HG03095 (cell line): ENCODE data around the gene HECW1.
"Not testable (repeated sequence)": the region's sequence is repeated elsewhere in the genome, so short reads cannot be mapped to it uniquely, and the experiment has no call there.

Source experiments
- ATAC-seq: cut with Tn5 transposase; IDR thresholded peaks from one replicate; pipeline ENCODE4 v1.9.1; 2021; ENCODE audit warnings: moderate library complexity; ENCODE audit not compliant: unreplicated experiment

The HECW1 gene

DNA sequence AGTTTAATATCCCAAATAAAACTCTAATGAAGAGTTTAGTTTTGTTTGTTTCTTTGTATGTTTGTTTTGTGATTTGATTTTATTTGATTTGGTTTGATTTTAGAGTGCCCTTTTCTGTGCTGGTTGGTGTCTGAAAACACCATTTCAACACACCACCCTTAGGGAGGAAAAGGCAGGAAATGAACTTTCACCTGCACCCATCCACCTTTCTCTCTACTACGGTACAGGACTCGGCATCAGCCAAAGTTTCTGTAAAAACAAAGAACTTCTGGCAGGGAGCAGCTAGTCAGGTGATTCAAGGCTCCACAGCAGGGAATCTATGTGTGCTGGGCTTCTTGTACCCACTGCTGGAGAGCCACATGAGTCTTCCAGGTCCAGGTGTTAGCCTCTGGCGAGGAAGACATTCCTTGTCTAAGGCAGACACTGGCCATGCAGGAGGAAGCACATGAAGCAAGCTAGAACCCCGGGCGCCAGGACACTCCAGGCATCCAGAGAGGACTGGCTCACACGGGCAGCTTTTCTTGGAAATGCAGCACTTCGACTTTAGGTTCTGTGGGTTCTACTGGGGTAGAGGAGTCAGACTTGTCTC lies 448.4 kb downstream of the HECW1 start:
- no peak for ATAC-seq

DNA sequence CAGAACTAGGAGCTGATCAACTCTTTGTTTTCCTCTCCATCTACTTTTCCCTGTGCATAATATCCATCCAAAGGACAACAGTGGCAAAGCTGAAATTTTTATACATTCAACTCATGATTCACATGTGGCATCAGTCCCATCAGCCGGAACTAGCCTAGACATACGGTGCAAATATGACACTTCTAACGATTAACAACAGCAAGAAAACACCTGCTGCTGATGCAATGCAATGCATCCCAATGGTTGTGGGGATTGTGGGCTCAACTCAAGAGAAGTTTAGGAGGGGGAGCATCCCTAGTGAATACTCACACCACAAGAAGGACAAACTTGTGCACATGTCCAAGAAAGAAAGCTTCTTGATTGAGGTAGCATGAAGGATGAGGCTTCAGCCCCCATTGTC lies 449.9 kb downstream of the HECW1 start:
- no peak for ATAC-seq

DNA sequence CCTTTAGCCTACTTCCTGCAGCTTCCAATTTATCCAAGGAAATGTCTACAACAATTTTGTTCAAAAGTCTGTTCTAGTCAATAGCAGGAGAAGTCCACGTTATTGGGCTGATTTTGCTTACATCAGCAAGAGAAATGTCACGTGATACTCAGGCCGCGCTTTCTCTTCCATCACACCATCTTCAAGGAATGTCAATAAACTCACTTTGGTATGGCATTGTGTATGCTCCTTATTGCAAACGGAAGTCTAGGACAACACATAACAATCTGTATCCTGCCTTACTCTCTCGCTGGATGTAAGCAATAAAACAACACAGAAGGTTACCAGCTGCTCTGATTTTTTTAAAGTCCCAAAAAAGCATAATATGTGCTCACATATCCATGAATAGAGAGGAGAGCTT lies 453.3 kb downstream of the HECW1 start:
- no peak for ATAC-seq

DNA sequence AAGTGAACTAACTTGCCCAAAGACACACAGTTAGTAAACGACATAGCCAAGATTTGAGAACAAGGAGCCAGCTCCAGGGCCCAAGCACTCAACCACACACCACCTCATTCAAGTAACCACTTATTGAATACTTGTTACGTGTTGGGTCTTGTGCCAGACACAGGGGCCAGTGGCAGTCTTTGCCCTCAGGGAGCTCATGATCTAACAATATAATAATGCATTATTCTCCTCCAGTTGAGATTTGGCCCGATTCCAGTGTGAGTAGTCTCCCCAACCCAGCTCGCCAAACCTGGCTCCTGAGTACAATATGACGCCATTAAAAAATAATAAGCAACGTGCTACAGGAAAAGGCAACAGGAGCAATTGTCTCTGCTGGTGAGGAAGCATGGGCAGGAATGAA lies 456.1 kb downstream of the HECW1 start:
- ATAC-seq, result no peak

DNA sequence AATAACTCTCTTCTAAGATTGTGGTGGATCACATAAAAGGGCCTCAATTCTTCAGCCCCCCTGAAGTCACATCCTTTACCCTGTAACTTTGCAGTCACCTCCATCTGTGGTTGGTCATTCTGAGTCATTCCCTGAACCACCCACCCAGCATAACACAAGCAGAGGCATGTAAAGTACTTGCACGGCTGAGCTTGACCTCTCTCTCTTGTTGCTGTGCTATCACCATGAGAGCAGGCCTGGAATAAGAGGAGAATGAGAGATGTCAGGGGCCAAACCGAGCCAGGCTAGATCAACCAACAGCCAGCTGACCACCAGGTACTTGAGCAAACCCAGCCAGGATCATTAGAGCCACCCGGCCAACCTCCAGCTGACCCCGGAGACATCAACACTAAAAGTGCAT lies 457.0 kb downstream of the HECW1 start:
- peak; percentile 60 for ATAC-seq

DNA sequence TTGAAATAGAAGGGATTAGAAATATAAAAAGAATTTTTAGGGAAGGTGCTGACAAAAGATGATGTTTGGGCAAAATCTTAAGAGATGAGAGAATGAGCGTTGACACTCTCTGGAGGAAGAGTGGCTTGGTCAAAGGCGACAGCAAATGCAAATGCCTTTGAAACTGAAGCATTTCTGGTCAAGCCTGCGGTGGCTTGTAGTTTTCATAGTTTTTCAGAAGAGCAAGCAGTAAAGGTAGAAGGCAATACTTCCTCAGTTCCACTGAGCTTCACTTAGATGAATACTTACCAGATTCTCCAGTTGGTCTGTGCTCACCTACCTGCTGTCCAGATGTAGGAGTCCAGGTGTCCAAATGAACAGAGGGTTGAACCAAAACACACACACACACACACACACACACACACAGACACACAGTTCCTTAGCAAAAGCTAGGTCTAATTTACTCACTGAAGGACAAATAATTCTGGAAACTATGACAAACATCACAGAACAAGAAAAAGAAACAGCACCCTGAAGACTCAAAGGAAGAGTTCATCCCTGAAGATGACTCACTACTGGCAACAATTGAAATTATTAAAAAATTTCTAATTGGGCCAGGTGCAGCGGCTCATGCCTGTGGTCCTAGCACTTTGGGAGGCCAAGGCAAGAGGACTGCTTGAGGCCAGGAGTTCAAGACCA lies 458.4 kb downstream of the HECW1 start:
- peak; percentile 70 for ATAC-seq

DNA sequence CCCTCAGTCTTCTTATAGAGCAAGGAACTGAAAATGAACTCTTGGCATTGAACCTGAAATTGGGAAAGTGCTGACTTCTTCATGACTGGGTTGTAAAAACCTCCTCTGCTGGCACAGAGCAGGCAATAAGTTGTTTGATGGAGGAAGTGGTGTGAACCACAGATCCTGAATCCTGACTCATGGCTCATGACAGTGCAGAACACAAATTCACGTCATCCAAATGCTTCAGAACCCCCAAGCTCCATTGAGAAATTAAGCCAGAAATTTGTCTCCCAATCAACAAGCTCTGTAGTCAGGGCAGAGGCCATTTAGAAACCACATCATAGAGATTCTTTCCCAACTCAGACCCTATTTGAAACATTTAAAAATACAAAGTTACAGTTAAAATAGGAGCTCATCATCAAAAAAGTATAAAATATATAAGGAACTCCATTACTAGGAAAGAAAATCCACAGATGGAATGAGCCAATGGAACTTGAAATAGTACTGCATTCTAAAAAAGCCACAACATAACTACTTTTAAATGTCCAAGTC lies 460.1 kb downstream of the HECW1 start:
- no peak for ATAC-seq

DNA sequence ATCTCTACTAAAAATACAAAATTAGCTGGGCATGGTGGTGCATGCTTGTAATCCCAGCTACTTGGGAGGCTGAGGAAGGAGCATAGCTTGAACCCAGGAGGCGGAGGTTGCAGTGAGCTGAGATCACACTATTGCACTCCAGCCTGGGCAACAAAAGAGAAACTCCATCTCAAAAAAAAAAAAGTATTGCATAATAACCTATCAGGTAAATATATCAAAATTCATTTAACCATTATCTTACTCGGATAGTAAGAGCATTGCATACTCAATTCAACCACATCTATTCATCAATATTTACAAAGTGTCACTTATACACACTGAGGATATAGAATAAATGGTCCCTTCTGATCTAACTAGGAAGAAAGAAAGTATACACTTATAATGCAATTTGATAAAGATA lies 461.4 kb downstream of the HECW1 start:
- not testable (repeated sequence) for ATAC-seq

DNA sequence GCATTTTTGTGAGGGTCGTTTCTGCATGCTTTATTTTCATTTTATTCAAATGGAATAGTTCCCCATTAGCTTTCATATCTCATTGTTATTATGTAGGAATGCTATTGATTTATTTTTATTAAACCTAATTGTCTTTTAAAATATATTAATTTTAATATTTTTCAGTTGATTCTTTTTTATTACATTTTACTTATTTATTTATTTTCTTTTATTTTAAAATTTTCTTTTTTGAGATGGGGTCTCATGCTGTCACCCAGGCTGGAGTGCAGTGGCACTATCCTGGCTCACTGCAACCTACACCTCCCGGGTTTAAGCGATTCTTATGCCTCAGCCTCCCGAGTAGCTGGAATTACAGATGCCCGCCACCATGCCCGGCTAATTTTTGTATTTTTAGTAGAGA lies 463.1 kb downstream of the HECW1 start:
- ATAC-seq, result no peak

DNA sequence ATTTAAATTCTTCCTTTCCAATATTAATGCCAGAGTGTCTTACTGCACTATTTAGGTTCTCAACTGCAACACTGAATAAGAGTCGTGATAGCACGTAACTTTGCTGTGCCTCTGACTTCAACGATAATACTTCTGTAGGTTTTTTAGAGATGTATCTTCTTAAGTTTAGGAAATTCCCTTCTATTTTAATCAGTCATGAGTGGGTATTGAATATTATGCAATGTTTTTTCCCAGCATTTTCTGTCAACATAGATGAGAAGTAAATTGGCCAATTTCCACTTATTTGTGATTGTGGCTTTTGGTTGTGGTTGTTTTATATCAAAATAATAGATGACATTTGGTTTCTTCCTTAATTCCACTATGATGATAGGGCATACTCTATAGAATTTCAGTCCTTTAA lies 463.8 kb downstream of the HECW1 start:
- no peak for ATAC-seq

DNA sequence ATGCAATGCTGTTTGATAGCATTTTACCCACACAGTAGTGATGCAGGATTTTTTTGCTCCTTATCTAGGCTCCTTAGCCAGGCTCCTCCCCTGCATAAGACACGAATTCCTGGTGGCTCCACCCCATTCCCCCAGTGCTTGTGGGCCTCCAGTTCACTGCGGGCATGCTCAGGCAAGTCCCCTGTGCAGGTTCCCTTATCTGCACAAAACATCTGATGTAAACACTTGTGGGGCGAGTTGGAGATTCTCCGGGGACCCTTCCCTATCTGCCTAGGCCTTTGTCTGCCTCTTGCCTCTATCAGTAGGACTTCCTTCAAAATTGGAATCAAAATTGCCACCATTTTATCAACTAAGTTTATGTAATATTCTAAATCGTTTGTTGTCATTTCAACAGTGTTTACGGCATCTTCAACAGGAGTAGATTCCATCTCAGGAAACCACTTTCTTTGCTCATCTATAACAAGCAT lies 465.1 kb downstream of the HECW1 start:
- no peak for ATAC-seq

DNA sequence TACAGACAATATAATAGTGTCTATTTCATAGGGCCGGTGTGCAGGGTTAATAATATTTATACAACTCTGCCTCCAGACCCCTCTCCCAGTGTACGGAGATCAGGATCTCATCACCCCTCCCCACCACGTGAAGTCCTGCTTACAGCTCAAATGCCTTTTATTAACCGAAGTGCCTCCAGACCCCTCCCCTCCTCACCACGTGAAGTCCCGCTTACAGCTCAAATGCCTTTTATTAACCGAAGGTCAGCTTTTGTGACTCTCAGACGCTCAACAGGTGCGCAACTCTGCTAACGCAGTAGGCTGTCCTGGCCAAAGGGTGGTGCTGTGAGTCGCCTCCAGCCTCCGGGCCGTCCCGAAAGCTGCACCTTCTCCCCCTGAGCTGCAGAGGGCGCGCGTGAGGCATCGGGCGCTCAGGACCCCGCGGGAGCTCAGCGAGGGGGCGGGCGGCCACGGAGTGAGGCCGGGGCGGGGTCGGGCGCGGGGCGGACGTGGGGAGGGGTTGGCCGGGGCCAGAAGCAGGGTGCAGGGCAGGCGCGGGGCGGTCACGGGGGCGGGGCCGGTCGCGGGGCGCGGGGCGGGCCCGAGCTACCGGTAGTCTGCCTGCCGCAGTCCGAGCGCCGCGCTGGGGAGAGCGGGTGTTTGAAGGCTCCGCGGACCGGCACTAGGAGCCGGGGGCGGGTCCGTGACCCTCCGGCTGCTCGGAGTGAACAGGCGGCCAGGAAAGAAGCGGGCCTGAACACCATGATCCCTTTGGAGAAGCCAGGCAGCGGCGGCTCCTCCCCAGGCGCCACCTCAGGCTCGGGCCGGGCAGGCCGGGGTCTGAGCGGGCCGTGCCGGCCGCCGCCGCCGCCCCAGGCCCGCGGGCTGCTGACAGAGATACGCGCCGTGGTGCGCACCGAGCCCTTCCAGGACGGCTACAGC lies 470.3 kb downstream of the HECW1 start, which contains the start of gene STK17A:
STK17A (plus strand) TSS at position 606 of the 921 bp plus-strand sequence; CDS start at position 742, 136 bp downstream.
- ATAC-seq, result peak; percentile 62

DNA sequence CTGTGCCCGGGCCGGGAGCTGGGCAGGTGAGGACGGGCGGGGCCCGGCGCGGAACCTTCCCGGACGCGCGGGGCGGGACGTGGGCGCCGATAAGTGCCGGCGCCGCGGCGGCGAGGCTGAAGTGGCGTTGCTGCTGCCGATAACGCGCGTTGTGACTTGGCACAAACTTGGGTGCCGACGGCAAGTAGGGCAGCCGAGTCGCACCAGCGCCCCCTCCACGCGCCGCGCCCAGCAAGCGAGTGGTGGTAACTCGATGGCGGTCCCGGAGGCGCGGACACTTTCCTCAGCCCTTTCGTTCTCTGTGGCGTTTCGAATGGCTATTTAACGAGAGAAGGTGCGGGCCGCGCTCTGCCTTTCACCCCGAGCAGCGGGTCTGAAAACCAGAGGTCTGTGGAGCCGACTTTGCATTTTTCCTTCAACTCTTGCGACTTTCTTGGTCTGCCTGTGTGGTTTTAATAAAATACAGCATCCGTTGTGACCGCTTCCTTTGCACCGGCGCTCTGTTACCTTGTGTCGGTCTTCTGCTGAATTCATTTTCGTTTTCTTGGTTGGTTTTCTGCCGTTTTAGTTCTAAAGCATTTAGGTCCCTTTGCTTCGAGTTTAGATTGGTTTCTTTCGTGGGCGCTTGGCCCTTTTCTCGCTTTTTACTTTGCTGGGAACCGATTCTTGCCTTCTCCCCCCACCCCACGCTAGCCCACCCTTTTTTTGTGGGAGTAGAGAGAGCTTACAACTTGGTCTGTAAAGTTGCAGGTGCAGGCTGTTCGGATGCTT lies 471.2 kb downstream of the HECW1 start:
- peak; percentile 18 for ATAC-seq

DNA sequence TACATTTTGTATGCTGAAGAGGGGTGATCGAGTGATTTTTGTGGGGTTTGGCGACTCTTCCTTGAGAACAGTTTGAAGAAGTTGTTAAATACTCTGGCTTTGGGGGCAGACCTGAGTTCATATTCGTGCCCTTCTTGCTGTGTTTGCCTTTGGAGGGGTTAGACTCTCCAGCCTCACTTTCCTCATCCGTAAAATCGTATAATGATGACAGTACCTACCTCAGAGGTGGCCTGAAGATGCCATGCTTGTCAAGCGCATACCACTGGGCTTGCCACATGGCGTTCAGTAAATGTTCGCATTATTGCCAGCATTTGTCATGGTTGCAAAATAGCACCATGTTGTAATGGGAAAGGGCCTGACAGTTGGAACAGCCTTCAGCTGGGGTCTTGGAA lies 471.7 kb downstream of the HECW1 start:
- ATAC-seq, result no peak

DNA sequence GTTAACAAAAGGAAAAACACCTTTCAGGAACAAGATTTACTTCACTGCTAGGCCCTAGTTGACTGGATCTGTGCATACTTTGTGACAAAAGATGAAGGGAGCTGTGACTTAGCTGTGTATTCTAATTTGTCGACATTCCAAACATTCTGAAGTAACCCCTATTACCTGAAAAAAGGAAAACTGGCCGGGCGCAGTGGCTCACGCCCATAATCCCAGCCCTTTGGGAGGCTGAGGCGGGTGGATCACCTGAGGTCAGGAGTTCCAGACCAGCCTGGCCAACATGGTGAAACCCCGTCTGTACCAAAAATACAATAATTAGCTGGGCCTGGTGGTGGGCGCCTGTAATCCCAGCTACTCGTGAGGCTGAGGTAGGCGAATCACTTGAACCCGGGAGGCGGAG lies 472.3 kb downstream of the HECW1 start:
- not testable (repeated sequence) for ATAC-seq

DNA sequence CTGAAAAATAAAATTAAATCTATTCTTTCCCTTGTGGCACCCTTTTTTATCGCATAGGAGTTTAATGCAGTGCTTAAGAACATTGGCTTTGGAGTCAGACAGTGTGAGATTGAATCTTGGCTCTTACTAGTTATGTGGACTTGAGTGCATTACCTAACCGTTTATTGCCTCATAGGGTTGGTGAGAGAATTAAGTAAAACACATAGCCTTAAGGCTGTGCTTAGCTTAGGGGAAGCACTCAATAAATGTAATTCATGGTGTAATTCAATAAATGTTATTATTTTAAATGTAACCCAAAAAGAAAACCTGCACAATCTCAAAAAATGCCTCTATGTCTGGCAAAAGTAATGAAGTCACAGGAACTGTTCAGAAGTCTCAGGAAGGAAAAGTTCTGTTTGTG lies 473.1 kb downstream of the HECW1 start:
- ATAC-seq, result no peak

DNA sequence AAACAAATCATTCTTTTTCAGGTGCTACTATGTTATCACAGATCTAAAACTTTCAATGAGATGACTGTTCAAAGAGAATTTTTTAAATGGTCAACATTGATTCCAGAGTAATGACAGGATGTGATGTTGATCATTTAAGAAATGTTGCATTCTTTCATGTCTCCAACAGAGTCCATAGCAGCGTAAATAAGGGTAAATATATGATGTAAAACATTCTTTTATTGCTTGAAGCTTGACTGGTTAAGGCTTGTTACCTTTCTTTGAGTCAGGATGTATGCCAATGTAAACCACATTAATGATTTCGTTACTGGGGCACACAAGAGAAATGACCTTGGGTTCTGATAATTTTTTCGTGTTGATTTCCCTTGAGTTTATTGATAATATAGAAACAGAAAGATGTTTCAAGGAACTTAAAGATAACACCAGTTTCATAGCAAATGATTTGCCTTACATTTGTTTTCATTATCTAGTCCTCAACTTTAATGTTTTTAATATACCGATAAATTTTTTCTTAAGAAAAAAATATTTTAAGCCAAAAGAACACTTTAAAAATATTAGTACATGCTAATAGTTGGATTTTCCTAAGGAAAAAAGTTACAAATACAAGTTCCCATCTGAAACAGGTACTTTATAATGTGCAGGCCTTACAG lies 473.9 kb downstream of the HECW1 start:
- ATAC-seq, result no peak

DNA sequence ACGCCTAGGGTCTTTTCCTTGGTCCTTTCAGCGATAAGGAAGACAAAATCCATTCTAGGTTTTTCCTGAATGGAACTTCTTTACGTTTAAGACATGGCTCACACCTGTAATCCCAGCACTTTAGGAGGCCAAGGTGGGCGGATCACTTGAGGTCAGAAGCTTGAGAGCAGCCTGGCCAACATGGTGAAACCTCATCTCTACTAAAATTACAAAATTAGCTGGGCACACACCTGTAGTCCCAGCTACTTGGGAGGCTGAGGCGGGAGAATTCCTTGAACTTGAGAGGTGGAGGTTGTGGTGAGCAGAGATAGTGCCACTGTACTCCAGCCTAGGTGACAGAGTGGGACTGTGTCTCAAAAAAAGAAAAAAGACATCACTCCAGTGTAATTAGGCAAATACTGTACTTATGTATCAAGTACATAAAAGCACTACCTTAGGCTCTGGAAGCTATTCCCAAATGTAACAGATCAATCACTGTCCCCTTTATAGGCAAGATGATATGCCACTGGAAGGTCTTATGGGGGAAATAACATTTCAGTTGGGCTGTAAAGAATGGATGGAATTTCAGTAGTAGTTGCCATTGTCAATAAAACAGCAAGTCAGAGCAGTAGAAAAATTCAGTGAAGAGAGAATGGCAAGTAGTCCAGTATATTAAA lies 476.2 kb downstream of the HECW1 start:
- ATAC-seq, result no peak

DNA sequence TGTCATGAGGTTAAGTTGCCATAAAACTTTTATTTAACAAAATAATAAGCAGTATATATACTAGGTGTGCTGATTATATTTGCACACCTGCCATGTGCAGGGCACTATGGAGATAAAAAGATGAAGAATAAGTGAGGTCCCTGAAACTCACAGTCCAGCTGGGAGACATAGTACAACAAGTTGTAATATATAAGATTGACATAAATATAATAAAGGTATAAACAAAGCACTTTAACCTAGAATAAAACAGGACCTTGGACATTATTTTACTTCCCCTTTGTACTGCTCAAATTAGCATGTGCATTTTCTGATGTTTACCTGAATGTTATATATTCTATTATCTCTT lies 476.7 kb downstream of the HECW1 start:
- ATAC-seq, result no peak

DNA sequence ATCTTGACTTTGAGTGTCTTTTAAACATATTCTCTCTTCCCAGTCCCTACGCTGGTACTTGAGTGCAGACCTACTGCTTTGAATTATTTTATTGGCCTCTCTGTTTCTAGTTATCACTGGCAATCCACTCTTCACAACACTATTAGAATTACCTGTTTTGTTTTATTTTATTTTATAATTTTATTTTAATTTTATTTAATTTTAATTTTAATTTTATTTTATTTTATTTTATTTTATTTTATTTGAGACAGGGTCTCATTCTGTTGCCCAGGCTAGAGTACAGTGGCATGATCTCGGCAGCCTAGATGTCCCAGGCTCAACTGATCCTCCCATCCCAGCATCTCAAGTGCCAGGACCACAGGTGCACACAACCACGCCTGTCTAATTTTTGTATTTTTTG lies 477.3 kb downstream of the HECW1 start:
- no peak for ATAC-seq
